GM19463 (cell line): ENCODE measurements around the gene CD109.
"Not testable (repeated sequence)": the region's sequence is repeated elsewhere in the genome, so short reads cannot be mapped to it uniquely, and the experiment has no call there.

ENCODE experiments used
- ATAC-seq: cut with Tn5 transposase; IDR thresholded peaks from one replicate; pipeline ENCODE4 v1.9.1; 2021; ENCODE audit warnings: mild to moderate bottlenecking, moderate library complexity; ENCODE audit not compliant: unreplicated experiment

CD109 gene

GRCh38 chr6:73695619-73696421, at the start of gene CD109:
Gene CD109 (plus strand): TSS chr6:73696203. CDS start chr6:73696216, 13 bp downstream.
- peak; percentile 52 for ATAC-seq

DNA sequence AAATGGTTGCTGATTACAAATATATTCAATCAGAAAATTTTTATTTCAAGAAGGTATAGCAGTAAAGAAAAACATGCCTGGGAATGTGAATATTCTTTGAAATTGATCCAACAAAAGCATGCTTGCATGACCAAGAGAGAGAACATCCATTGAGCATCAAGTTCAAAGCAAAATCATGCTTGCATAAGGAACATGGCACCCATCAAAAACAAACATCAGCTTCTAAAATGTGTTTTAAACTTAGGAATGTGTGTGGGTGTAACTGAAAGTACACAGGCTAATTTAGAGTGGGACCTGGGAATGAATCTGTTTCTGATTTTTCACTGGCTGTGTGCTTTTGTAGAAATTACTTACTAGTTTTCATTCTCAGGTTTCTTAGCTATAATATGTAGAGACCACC, 47.8 kb upstream of the CD109 start:
- no peak for ATAC-seq

DNA sequence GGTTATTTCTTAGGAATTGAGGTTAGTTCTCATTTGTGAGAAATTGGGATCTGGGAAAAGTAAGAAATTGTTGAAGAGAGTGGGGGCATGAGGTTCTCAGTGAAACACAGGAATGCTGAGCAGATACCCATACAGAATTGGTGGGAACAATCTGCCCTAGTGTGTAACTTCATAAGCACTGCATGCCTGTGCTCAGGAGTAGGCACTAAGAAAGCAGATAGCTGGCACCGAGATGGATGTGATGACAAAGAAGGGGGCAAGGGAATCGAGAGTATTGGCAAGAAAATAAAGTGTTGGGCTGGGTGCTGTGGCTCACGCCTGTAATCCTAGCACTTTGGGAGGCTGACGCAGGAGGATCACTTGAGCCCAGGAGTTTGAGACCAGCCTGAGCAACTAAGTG, 46.2 kb upstream of the CD109 start:
- no peak for ATAC-seq

GRCh38 chr6:73652637-73653570, 43.1 kb upstream of the CD109 start:
- peak; percentile 33 for ATAC-seq

DNA sequence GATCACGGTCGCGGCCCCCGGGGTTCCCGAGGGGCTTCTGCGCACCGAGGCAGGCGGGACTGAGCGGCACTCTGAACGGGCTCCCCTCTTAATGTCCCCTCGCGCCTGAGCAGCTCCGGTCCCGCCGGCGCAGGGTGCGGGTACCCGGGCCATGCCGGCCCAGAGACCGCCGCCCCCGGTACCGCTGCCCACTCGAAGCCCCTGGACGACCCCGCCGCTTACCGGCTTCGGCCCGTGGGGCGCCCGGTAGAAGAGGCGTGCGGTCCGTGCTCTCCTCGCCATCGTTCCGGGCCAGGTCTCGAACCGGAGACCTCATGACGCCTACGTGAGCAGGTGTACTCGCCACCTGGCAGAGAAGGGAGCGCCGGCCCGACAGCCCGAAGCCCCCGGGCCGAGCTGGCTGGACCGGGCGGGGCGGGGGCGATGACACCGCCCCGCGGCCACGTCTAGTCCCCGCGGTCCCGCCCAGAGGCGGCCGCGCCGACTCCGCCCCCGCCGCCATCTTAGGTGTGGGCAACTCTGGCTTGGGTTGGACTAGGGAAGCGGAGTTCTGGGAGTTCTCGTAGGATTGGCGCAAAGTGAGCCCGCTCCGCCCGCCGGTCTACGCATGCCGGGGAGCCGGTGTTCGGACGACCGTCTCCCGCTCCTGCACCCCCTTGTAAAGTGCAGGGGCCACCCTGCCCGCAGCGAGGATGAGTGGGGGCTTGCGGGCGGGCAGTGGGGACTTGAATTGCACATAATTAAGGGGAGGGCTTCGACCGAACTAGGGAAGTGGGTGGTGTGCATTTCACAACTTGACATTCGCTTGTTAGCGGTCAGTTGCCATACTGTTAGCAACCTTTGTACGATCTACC, 42.2 kb upstream of the CD109 start, which contains the start of gene SLC17A5:
TSS of gene SLC17A5 (minus strand) at position 422 of the 854 bp plus-strand sequence. CDS start at position 316, 106 bp downstream.
- peak; percentile 86 for ATAC-seq

DNA sequence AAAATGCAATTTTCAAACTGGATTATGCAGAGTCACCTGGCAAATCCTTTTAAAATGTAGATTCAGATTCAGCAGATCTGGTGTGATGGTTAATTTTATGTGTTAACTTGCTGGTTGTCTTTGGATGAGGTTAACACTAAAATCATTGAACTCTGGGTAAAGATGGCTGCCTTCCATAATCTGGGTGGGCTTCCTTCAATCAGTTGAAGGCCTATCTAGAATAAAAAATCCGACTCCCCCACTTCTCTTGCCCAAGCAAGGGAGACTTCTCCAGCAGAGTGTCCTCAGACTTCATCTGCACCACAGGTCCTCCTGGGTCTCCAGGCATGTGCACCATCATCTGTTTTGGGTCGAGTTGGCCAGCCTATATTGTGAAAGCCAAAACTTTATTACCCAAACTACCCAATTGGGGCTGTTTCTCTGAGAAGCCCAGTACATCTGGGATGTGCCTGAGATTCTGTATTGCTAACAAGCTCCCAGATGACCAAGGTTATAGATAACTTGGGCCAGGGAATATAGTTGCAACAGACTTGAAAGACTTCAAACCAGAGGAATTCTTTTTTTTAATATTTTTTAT, 40.6 kb upstream of the CD109 start:
- no peak for ATAC-seq

DNA sequence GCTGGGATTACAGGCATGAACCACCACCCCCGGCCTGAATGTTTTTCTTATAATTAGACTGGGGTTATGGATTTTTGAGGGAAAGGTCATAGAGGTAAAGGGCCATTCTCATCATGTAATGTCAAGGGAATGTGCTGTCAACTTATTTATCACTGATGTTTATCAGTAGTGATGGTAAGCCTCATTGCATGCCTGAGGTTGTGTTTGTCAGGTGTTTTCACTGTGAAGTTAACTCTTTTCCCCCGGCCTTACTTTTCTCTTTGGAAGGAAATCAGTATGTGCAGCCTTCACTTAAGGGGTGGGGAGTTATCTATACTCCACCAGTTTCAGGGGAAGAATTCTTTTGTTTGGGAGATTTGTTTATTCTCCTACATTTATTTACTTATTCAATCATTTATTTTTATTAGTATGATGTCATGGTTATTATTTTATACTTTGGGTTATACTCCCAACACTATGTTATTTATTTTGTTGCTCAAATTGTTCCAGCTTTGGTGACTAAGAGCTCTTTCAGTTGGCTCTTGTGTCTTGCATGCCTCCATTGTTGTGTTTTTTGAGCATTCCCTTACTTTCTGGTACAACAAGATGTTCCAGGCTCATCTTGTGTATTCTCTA, 39.4 kb upstream of the CD109 start:
- no peak for ATAC-seq

DNA sequence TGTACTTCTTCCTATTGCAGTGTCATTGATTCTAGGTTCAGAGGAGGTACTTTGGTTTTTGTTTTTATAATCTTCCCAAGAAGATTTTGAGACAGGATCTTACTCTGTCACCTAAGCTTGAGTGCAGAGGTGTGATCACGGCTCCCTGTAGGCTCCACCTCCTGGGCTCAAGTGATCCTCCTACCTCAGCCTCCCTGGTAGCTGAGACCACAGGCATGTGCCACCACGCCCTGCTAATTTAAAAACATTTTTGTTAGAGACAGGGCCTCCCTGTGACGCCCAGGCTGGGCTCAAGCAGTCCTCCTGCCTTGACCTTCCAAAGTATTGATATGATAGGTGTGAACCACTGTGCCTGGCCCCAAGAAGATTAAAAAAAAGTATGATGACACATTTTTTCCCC, 38.8 kb upstream of the CD109 start:
- no peak for ATAC-seq

DNA sequence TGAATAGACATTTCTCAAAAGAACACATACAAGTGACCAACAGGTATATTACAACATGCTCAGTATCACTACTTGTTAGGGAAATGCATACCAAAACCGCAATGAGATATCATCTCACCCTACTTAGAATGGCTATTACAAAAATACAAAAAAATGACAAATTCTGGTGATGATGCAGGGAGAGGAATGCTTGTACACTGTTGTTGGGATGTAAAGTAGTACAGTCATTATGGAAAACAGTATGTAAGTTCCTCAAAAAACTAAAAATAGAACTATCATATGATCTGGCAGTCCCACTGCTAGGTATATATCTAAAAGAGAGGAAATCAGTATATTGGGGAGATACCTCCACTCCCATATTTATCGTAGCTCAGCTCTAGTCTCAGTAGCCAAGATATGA, 31.3 kb upstream of the CD109 start:
- ATAC-seq: no peak

DNA sequence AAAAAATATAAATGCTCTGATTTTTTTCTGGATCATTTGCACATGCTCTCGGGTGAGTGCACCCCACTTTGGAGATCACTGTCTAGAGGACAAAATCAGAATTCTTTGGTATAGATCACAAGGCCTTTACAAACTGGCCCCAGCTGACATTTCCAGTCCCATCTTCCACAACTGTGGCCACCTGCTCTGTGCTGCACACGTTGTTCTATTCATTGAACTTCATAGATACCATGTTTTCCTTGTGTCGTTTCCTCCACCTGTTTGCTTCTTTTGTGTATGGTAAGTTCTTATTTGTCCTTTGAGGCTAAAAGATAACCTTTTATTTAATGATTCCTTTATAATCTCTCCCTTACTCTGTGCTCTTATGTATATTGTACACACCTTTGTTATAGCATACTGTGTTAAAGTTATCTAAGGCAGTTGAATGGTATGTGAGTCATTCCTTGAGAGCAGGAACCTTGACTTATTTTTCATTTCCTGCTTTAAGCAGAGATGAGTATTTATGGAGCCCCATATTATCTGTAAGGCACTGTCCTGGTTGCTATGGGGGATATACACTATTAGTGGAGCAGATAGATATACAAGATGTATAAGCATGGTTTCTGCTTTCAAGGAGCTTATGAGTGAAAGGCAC, 30.2 kb upstream of the CD109 start:
- ATAC-seq: peak; percentile 82

- no peak for ATAC-seq
These were observed 29.6 kb upstream of the CD109 start for GRCh38 chr6:73666393-73666792.

DNA sequence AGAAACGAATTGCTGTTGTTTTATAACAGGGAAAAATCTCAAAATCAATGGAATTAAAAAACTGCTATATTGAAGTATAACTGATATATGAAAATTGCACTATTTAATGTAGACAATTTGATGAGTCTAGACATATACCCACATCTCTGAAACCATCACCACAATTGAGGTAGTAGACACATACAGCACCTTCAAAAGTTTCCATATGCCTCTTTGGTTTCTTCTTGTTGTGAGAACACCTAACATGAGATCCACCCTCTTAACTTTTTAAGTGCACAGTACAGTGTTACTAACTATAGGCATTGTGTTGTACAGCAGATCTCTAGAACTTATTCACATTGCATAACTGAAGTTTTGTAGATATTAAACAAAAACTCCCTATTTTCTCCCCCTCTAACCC, 28.2 kb upstream of the CD109 start:
- no peak for ATAC-seq

GRCh38 chr6:73669005-73669404, 27.0 kb upstream of the CD109 start:
- no peak for ATAC-seq

DNA sequence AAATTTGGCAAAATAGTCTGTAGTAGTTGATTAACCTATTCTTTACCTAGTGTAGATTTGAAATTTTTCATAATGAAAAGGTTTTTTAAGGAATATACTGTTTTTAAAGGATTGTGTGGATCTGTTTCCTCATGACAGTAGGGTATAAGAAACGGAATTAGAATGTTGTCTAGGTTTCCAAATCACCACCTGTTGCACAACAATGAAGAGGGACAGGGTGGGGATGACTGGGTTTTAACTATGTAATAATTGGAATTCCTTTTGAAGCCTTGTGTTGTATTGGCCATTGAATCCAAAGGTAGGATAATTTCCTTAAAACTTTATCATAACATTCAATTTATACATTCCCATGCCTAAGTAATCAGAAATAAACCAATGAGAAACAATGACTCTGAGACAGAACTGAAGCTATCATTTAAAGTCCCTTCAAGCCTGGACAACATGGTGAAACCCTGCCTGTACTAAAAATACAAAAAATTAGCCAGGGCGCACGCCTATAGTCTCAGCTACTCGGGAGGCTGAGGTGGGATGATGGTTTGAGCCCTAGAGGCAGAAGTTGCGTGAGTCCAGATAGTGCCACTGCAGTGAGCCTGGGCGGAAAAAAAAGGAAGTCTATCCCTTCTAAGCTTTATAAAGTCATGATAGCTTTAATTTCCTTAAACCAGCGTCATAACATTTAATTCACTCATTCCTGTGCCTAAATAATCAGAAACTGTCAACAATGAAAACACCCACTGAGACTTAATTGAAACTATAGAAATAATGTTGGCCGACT, 23.9 kb upstream of the CD109 start:
- ATAC-seq: no peak

- ATAC-seq: peak; percentile 93
These were observed 20.4 kb upstream of the CD109 start for GRCh38 chr6:73675466-73676098.

DNA sequence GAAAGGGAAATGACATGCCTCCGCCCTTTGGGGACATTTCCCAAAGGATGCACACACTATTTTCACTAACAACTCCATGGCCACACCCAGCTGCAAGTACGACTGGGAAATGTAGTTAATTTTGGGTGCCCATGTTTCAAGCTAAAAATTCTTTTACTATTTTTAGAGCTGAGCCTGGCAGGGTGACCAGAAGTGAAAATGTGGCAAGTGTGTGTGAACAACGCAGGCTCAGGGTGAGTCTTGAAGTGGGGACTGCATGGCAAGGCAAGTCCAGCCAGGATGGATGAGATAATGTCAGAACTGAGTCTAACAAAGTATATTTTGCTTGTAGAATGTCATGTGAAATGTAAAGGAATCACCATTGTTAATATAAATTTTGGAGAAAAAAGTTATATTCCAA, 17.0 kb upstream of the CD109 start:
- no peak for ATAC-seq

GRCh38 chr6:73679846-73680245, 16.2 kb upstream of the CD109 start:
- not testable (repeated sequence) for ATAC-seq

DNA sequence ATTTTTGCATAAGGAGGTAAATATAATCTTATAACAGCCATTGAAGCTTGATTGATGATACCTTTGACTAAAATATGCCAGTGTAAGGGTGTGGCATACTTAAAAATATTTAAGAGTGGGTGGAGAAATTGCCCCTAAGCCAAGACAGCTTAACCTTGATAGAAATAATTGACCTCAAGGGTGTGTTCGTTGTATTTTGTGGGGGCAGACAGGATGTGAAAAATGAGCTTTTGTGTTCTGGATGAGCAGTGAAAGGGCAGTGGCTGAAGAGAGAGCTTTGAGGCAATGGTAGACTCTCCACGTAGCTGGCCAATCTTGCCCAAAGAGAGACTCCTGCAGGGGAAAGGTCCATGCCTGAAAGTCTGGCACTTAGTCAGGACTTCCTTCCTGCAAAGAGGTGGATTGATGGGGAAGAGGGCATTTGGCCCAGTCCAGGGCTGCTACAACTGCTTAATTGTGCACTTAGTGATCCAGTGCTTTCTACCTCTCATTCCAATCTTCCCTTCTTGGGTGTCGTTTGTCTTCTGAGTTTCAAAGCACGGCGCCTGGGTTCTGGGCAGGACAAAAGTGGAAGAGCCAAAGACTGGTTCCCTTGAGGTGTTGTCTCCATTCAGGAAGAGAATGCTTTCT, 15.6 kb upstream of the CD109 start:
- ATAC-seq: no peak
